HG03039 (cell line): ENCODE data around the gene EEF1A1.
"Not testable (repeated sequence)": the region's sequence is repeated elsewhere in the genome, so short reads cannot be mapped to it uniquely, and the experiment has no call there.

Experiments used
- ATAC-seq: cut with Tn5 transposase; IDR thresholded peaks from one replicate; pipeline ENCODE4 v1.9.1; 2021; ENCODE audit warnings: mild to moderate bottlenecking, moderate library complexity; ENCODE audit not compliant: unreplicated experiment

Gene EEF1A1

DNA sequence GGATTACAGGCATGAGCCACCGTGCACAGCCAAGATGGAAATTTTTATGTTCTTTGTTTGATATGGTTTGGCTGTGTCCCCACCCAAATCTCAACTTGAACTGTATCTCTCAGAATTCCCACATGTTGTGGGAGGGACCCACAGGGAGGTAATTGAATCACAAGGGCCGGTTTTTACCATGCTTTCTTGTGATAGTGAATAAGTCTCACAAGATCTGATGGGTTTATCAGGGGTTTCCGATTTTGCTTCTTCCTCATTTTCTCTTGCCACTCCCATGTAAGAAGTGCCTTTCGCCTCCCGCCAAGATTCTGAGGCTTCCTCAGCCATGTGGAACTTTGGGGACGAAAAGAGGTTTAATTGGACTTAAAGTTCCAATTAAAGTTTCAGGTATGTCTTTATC lies 14.6 kb downstream of the EEF1A1 start:
- ATAC-seq: no peak

GRCh38 chr6:73505705-73506104 lies 15.1 kb downstream of the EEF1A1 start:
- ATAC-seq: not testable (repeated sequence)

DNA sequence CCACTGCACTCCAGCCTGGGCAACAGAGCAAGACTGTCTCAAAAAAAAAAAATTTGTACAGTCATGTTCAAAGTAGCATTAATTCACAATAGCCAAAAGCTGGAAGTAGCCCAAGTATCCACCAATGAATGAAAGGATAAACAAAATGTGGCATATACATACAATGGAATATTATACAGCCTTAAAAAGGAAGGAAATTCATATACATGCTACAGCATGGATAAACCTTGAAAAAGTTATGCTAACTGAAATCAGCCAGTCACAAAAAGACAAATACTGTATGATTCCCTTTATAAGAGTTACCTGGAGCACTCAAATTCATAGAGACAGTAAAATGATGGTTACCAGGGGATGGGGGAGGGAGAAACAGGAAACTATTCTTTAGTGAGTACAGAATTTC lies 15.7 kb downstream of the EEF1A1 start:
- no peak for ATAC-seq

- no peak for ATAC-seq
These were observed 16.7 kb downstream of the EEF1A1 start for GRCh38 chr6:73504160-73504559.

- ATAC-seq: no peak
These were observed 17.6 kb downstream of the EEF1A1 start for GRCh38 chr6:73503027-73503772.

DNA sequence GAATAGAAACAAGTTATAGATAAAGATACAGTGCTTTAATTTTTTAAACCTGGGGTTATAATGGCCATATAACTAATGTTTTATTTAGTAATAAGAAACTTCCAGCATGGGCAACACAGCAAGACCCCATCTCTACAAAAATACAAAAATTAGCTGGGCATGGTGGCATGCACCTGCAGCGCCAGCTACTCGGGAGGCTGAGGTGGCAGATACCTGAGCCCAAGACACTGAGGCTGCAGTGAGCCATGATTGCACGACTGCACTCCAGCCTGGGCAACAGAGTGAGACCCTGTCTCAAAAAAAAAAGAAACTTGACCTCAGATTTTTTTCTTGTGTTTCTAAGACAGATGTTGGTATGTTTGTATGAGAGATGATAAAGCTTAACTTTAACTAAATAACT lies 22.9 kb downstream of the EEF1A1 start:
- no peak for ATAC-seq

GRCh38 chr6:73491377-73491776 lies 29.5 kb downstream of the EEF1A1 start:
- no peak for ATAC-seq

DNA sequence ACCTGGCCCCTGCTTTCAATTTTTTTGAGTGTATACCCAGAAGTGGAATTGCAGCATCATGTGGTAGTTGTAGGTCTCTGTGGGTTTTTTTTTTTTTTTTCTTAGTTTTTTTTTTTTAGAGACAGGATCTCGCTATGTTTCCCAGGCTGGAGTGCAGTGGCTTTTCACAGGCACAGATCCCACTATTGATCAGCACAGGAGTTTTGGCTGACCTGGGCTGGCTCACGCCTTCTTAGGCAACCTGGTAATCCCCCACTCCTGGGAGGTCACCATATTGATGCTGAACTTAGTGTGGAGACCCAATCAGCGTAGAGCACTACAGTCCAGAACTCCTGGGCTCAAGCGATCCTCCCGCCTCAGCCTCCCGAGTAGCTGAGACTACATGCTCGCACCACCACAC lies 33.4 kb downstream of the EEF1A1 start:
- ATAC-seq: no peak

GRCh38 chr6:73484438-73484837 lies 36.4 kb downstream of the EEF1A1 start:
- ATAC-seq: no peak

- ATAC-seq: no peak
These were observed 38.9 kb downstream of the EEF1A1 start for GRCh38 chr6:73481969-73482368.

DNA sequence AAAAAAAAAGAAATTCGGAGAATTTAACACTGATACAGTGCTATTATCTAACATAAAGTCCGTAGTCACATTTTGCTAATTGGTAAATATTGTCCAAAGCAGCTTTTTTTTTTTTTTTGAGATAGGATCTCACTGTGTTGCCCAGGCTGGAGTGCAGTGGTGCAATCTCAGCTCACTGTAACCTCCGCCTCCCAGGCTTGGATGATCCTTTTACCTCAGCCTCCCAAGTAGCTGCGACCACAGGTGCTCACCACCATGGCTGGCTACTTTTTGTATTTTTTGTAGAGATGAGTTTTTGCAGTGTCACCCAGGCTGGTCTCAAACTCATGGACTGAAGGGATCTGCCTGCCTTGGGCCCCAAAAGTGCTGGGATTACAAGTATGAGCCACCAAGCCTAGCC lies 43.4 kb downstream of the EEF1A1 start:
- no peak for ATAC-seq

DNA sequence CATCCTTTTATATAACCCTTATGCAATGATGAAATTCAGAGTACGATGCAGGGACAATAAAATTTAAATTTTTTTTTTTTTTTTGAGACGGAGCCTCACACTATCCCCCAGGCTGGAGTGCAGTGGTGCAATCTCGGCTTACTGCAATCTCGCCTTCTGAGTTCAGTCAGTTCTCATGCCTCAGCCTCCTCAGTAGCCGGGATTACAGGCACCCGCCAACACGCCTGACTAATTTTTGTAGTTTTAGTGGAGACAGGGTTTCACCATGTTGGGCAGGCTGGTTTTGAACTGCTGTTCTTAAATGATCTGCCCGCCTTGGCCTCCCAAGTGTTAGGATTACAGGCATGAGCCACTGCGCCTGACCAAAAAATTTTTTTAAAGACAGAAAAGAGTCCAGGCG lies 44.1 kb downstream of the EEF1A1 start:
- ATAC-seq: no peak

- peak; percentile 95 for ATAC-seq
These were observed 49.0 kb downstream of the EEF1A1 start for GRCh38 chr6:73471686-73472290.
